IMR-90 (cell line): Measurements from ENCODE around the gene NPTX1.

Experiments used
- CEBPB ChIP-seq: IDR thresholded peaks from 2 replicates; pipeline ENCODE4 v1.6.1; 2012; ENCODE audit warnings: low read depth, low read length, improper control_type of control experiment
- CHD1 ChIP-seq: IDR thresholded peaks from 2 replicates; pipeline ENCODE4 v1.6.1; 2012; ENCODE audit warnings: low read depth, low read length, improper control_type of control experiment
- CTCF ChIP-seq: conservative IDR thresholded peaks from 2 replicates; pipeline ENCODE4 v1.5.1; 2012; ENCODE audit warnings: mild to moderate bottlenecking, low read depth, low read length, improper control_type of control experiment
- ELK1 ChIP-seq: fragments of 150-350 bp; IDR thresholded peaks from 2 replicates; pipeline ENCODE4 v1.6.1; 2016; ENCODE audit warnings: low read depth, mild to moderate bottlenecking, low read length, moderate library complexity, borderline replicate concordance
- FOS ChIP-seq: fragments of 150-350 bp; IDR thresholded peaks from 2 replicates; pipeline ENCODE4 v1.6.1; 2016; ENCODE audit warnings: low read depth, low read length
- MAZ ChIP-seq: IDR thresholded peaks from 2 replicates; pipeline ENCODE4 v1.6.1; 2012; ENCODE audit warnings: low read depth, mild to moderate bottlenecking, low read length, improper control_type of control experiment, moderate library complexity, borderline replicate concordance
- MXI1 ChIP-seq: IDR thresholded peaks from 2 replicates; pipeline ENCODE4 v1.6.1; 2012; ENCODE audit warnings: low read depth, mild to moderate bottlenecking, low read length, moderate library complexity, borderline replicate concordance
- NFE2L2 ChIP-seq: fragments of 150-350 bp; IDR thresholded peaks from 2 replicates; pipeline ENCODE4 v1.6.1; 2016; ENCODE audit warnings: low read depth, mild to moderate bottlenecking, low read length
- POLR2A ChIP-seq: IDR thresholded peaks from 2 replicates; pipeline ENCODE4 v1.6.1; 2012; ENCODE audit warnings: mild to moderate bottlenecking, low read depth, low read length
- RAD21 ChIP-seq: IDR thresholded peaks from 2 replicates; pipeline ENCODE4 v1.6.1; 2012; ENCODE audit warnings: low read length, improper control_type of control experiment
- RCOR1 ChIP-seq: IDR thresholded peaks from 2 replicates; pipeline ENCODE4 v1.6.1; 2012; ENCODE audit warnings: mild to moderate bottlenecking, low read length, improper control_type of control experiment; ENCODE audit not compliant: insufficient replicate concordance
- USF2 ChIP-seq: fragments of 150-350 bp; IDR thresholded peaks from 2 replicates; pipeline ENCODE4 v1.6.1; 2017; ENCODE audit warnings: mild to moderate bottlenecking, antibody characterized with exemption, low read length, low read depth

GRCh38 chr17:80502578-80502877 is 26.1 kb upstream of the NPTX1 start:
- TF ChIP-seq POLR2A: no peak
- TF ChIP-seq FOS: no peak
- no peak for TF ChIP-seq CTCF
- TF ChIP-seq USF2: no peak
- no peak for TF ChIP-seq NFE2L2
- TF ChIP-seq ELK1: no peak
- no peak for TF ChIP-seq CEBPB
- no peak for TF ChIP-seq MXI1
- no peak for TF ChIP-seq CHD1
- TF ChIP-seq RCOR1: no peak
- no peak for TF ChIP-seq RAD21
- TF ChIP-seq MAZ: no peak
